HL-60/S4 (cell line): ENCODE data around the gene PRDM2.
"Not testable (repeated sequence)": the region's sequence is repeated elsewhere in the genome, so short reads cannot be mapped to it uniquely, and the experiment has no call there.

Experiments used
- in situ Hi-C: fragments of 300-500 bp; cut with MboI; formaldehyde crosslinking; loops from 2 replicates; pipeline ENCODE4 v1.14.3; 2022; ENCODE audit warnings: low sequenced_read_pairs

PRDM2 gene, protein sequence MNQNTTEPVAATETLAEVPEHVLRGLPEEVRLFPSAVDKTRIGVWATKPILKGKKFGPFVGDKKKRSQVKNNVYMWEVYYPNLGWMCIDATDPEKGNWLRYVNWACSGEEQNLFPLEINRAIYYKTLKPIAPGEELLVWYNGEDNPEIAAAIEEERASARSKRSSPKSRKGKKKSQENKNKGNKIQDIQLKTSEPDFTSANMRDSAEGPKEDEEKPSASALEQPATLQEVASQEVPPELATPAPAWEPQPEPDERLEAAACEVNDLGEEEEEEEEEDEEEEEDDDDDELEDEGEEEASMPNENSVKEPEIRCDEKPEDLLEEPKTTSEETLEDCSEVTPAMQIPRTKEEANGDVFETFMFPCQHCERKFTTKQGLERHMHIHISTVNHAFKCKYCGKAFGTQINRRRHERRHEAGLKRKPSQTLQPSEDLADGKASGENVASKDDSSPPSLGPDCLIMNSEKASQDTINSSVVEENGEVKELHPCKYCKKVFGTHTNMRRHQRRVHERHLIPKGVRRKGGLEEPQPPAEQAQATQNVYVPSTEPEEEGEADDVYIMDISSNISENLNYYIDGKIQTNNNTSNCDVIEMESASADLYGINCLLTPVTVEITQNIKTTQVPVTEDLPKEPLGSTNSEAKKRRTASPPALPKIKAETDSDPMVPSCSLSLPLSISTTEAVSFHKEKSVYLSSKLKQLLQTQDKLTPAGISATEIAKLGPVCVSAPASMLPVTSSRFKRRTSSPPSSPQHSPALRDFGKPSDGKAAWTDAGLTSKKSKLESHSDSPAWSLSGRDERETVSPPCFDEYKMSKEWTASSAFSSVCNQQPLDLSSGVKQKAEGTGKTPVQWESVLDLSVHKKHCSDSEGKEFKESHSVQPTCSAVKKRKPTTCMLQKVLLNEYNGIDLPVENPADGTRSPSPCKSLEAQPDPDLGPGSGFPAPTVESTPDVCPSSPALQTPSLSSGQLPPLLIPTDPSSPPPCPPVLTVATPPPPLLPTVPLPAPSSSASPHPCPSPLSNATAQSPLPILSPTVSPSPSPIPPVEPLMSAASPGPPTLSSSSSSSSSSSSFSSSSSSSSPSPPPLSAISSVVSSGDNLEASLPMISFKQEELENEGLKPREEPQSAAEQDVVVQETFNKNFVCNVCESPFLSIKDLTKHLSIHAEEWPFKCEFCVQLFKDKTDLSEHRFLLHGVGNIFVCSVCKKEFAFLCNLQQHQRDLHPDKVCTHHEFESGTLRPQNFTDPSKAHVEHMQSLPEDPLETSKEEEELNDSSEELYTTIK (N-terminal part only)

DNA sequence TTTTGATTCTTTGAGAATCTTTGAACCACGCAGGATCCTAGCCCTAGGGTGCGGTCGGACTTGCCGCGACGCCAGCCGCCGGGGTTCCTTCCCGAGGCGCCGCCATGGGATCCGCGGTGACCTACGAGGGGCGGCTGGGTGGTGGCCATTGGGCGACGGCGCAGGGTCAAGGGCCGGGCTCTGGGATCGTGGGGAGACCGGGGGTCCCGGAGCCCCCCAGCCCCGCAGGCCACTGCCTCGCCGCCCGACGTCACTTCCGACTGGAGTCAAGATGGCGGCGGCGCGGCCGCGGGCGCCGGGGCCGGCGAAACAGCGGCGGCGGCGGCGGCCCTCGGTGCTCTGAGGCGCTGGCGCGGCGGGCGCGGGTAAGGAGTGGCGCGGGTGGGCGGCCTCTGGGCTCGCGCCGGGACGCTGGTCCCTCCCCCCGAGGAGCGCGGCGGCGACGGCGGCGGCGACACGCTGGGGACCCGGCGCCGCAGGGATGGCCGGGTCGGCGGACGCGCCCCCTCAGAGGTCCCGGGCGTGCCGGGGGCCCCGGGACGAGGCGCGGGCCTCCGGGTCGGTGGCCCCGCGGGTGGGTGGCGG lies at the start of gene PRDM2:
Gene PRDM2 (plus strand): TSS at position 253 of the 585 bp plus-strand sequence. CDS start 15,418 bp downstream, outside the sequence.
- in situ Hi-C loops: no loop called here

DNA sequence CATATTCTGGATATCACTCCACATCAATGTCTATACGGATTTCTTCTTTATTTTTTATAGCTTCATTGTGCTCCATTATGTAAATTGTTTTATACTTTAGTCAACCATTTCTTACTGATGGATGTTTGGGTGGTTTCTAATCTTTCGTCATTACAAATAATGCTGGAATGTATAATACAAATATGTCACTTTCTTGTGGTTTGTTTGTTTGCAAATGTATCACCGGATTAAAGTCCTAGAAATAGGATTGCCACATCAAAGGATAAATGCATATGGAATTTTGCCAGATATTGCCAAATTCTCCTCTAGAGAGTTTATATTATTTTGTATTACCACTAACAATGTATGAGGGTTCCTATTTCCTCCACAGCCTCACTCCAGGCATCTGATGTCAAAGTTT lies 48.7 kb upstream of the PRDM2 start:
- in situ Hi-C loops: no loop called here

DNA sequence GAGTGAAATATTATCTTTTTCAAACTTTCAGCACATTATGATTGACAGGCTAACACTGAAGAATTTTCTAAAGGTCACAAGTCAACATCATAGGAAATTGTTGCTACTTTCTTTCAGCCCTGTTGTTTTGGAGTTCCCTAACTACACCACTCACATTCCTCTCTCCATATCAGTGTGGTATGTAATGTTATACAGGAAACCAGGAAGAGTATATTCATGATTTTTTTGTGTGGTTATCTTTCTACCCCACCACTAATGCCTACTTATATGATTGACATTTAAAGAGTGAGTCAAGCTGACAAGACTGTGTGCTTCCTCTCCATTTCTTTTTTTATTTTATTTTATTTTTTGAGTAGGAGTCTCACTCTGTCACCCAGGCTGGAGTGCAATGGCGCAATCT lies 47.8 kb upstream of the PRDM2 start:
- in situ Hi-C loops: no loop called here

DNA sequence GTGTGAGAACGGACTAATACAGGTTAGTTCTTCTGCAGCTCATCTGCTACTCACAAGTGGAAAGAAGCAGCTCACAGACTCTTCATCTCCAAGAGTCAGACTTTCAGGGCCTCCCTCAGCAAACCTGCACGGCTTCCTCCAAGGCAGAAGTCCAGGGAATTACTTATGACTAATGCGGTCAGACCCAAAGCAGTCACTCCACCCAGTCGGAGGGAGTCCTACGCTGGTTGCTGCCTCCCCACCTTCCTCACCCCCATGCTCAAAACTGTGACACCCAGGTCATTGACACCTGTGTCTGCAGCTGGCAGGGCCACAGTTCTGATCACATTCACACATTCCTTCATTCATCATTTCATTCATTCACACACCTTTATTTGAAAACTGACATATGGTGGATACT lies 38.4 kb upstream of the PRDM2 start:
- in situ Hi-C loops: no loop called here

DNA sequence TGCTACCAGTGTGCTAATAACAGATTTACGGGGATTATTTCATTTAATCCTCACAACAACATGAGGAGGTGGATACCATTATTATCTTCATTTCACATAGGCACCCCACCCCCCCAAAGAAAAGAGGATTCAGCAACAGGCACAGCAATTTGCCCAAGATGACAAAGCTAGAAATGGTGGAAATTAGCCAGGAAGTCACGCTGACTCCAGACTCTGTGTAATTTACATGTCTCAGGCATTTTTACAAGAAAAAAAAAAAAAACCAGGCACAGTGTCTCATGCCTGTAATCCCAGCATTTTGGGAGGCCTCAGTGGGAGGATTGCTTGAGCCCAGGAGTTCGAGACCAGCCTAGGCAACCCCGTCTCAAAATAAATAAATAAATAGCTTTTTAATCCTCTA lies 37.5 kb upstream of the PRDM2 start:
- in situ Hi-C loops: no loop called here

DNA sequence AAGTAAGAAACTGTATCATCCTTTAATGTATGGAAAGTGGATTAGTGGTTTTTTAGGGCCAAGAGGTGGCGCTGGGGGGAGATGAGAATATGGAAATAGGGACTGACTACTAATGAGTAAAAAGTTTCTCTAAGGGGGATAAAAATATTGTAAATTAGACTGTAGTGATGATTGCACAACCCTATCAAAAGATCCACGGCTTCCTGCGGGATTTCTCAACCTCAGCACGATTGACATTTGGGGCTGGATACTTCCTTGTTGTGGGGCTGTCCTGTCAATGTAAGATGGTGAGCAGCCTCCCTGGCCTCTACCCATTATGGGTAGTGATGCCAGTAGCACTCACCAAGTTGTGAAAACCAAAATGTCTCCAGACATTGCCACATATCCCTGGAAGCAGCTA lies 36.0 kb upstream of the PRDM2 start:
- in situ Hi-C loops: no loop called here

DNA sequence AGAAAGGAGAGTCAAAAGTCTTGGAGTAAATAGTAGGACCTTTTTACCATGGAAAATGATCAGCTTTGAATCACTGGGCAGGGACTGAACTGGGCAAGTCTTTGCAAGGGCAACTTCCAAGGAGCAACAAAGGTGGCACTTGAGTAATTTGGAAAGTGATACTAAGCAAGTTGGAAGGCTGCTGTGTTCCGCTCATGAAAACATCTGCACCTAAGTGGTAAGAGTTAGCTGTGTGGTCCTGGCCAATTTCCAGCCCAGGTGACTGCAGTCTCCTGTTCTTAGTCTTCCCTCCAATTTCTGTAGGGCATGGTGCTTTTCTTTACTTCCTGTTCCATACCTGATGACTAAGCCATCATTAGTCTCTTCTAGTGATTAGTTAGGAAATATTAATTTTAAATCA lies 35.5 kb upstream of the PRDM2 start:
- in situ Hi-C loops: no loop called here

DNA sequence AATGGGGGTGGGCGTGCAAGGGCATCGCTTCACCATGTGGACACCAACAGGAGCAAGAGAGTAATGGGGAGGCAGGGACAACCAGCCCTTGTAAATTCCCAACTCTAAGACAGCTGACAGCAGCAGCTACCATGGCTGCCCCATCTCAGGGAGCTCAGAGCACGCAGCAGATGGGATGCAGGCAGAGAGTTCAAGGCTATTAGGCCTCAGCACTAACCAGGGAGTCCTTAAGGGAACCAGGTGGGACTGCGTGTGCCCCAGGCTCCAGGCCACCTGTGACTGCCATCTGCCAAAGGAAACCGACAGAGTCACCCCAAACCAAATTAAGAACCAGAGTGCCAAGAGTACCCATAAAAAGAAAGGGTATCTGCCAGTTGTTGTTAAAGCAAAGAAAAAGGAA lies 33.7 kb upstream of the PRDM2 start:
- in situ Hi-C loops: no loop called here

DNA sequence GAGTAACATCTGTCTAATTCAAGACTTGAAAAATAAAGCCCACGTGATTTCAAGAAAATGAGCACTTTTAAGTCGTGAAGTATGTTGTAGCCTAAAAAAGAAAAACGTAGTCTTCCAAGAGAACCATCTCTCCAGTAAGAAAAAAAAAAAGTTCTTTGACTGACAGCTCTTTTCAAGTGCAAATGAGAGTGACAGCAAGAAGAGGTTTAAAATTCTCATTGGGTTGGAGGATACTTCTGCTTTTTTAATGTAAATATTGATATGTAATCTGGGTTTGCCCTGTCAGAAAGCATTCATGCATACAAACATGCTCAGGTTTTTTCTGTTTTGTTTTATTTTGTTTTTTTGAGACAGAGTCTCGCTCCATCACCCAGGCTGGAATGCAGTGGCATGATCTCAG lies 32.3 kb upstream of the PRDM2 start:
- in situ Hi-C loops: no loop called here

DNA sequence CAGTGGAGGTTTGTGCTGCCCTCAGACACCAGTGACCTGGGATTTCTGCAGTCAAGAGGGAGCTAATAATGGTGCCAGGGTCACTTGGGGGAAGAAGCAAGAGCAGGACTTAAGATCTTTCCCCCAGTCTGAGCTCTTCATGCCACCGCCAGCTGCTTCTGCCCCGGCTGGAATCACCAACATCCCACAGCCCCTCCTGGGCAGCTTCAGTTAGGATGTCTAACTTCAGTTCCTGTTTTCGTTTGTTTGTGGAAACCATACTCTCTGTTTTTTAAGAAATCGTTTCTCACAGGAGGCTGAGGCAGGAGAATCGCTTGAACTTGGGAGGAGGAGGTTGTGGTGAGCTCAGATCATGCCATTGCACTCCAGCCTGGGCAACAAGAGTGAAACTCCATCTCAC lies 25.6 kb upstream of the PRDM2 start:
- in situ Hi-C loops: loop anchor here (10.0 kb wide), 1 partner anchor 280 kb away; no protein-coding TSS in a partner anchor

DNA sequence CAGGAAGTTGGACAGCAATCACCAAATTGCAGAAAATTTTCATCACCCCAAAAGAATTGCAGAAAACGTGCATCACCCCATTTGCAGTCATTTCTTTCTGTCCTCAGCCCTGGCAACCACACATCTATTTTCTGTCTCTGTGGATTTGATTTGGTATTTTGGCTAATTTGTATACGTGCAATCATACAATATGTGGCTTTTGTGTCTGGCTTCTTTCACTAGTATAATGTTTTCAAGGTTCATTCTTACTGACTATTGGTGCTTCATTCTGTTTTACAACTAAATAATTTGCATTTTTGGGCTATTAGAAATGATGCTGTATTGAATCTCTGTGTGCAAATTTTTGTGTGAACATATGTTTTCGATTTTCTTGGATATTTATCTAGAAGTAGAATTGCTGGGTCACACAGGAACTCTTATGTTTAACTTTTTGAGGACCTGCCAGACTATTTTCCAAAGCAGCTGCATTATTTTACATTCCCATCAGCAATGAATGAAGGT lies 24.8 kb upstream of the PRDM2 start:
- in situ Hi-C loops: loop anchor here (10.0 kb wide), 1 partner anchor 280 kb away; no protein-coding TSS in a partner anchor

DNA sequence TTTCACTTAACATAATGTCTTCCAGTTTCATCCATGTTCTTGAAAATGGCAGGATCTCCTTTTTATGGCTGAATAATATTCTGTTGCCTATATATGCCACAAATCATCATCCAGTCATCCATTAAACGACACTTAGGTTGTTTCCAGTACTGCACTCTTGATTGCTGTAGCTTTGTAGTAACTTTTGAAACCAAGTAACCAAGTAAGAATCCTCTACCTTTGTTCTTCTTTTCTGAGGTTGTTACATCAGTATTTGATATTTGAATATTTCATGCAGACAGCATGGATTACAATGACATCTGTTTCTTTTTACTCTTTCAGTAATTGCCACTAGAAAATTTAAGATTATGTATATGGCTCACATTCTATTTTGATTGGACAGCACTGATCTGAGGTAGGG lies 22.1 kb upstream of the PRDM2 start:
- in situ Hi-C loops: loop anchor here (10.0 kb wide), 1 partner anchor 277 kb away; no protein-coding TSS in a partner anchor

DNA sequence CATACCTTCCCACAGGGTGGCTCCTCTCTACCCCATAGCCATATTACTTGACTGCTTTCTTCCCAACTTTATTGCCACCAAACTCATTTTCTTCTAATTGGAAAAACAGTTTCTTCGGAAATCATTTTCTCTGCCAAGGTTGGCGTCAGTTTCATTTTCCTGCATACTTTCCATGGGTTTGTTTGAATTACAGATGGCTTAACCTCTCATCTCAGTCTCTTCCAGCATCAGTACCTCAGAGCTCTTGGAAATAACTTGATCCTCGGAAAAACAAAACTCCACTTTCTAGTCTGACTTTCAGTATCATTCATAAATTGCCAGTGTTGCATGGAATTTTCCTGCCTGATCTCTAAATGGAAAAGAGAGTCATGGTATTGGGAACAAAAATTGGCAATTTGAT lies 20.3 kb upstream of the PRDM2 start:
- in situ Hi-C loops: loop anchor here (10.0 kb wide), 1 partner anchor 275 kb away; no protein-coding TSS in a partner anchor

DNA sequence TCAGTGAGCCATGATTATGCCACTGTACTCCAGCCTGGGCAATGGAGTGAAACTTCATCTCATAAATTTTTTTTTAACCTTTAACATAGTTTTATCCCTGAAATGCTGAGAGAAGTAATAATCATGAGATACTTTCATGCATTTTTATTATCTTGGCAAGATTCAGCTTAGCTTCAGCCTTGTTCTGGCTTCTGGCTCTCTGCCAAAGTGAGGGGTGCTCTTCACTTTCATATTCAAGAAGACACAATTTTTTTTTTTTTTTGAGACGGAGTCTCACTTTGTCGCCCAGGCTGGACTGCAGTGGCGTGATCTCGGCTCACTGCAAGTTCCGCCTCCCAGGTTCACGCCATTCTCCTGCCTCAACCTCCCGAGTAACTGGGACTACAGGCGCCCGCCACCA lies 19.4 kb upstream of the PRDM2 start:
- in situ Hi-C loops: not testable (repeated sequence)

DNA sequence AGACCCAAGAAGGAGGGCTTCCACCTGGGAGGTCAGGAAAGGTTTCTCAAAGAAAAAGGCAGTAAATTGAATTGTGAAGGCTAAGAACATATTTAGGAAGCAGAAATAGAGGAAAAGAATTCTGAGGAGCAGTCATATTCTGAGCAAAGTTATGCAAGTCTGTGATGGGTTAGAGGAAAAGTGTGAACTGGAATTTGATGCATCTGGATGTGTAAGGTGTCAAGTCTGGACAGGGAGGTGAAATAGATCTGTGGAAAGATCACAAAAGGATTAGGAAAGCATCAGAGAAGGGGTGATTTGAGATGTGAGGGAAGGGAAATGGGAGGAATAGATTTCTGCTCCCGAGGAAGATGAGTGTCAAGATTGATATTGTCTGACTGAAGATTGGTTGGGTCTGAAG lies 18.1 kb upstream of the PRDM2 start:
- in situ Hi-C loops: no loop called here

DNA sequence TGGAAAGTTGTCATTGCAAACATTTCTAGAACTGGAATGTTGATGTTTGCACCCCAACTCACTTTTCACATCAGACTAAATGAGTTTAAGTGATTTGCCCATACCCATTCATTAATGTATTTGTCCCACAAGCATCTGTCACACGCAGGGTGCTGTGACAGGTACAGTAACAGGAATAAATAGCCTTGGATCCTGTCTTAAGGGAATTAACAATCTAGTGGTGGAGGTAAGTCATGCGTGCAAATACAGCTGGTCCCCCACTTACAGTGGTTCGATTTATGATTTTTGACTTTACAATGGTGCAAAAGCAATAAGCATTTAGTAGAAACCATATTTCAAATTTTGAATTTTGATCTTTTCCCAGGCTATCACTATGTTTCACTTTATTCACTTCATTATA lies 17.5 kb upstream of the PRDM2 start:
- in situ Hi-C loops: no loop called here

DNA sequence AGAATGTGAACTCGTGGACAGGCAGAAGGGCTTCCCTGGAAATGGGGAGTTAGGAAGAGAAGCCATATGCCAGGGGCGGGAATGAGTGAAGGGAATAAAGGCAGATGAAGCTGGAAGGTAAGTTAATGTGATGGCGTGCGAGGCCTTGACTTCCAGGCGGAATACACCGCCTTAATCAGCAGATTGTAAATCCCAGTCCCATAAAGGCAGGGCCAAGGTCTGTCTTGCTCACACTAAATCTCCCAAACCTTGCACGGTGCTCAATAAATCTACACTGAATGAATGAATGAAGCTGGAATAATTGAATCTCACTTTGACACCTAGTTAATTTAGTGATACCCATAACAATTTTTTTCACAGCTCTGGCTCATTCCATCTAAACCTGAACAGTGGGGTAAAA lies 16.8 kb upstream of the PRDM2 start:
- in situ Hi-C loops: no loop called here

DNA sequence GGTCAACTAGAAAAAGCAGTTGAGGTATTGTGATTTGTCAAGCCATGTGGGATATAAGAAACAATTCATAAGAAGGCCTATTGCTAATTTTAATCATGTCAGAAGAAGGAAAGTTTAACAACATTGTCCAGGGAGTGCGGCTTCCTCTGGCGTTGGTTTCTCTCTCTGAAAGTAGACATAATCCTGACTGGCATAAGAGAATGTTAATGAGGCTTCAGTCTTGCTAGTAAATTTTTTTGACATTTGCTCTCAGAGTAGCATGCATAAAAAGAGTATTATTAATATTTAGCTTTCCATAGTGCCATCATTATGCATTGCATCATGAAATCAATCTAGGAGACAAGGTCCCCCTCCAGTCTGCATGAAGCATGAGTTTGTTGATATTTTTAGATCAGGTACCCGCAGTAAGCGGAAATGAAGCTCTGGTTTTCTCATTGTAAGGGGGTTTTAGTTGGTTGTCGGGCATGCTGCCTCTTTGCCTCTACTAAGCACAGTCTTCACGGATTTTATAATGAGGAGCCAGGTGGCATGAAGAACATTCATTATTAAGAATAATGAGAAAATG lies 12.8 kb upstream of the PRDM2 start:
- in situ Hi-C loops: no loop called here

DNA sequence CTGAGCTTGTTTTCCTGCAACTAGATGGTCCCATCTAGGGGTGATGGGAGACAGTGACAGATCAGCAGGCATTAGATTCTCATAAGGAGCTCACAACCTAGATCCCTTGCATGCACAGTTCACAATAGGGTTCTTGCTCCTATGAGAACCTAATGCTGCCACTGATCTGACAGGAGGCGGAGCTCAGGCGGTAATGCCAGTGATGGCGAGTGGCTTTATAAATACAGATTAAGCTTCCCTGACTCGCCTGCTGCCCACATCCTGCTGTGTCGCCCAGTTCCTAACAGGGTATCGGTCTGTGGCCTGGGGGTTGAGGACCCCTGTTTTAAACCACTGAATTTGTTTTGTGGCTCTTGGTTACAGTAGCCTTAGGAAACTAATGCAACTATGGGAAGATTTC lies 6.9 kb upstream of the PRDM2 start:
- in situ Hi-C loops: not testable (repeated sequence)
